AG08395 (cell line): ENCODE results near the gene DHRS4L2.
"Not testable (repeated sequence)": the region's sequence is repeated elsewhere in the genome, so short reads cannot be mapped to it uniquely, and the experiment has no call there.

Experiments used
- DNase-seq: peaks from one replicate; pipeline ENCODE4 v3.0.0; 2012; ENCODE audit warnings: mixed read lengths, low spot score

The DHRS4L2 gene

GRCh38 chr14:24019944-24020343 is 31.2 kb downstream of the DHRS4L2 start:
- DNase-seq: not testable (repeated sequence)

- not testable (repeated sequence) for DNase-seq
These were observed 31.8 kb downstream of the DHRS4L2 start for GRCh38 chr14:24020520-24020919.

GRCh38 chr14:24024939-24025418 is 36.2 kb downstream of the DHRS4L2 start:
- DNase-seq: not testable (repeated sequence)

GRCh38 chr14:24029687-24030086 is 41.0 kb downstream of the DHRS4L2 start:
- DNase-seq: not testable (repeated sequence)

- DNase-seq: not testable (repeated sequence)
These were observed 42.6 kb downstream of the DHRS4L2 start for GRCh38 chr14:24031331-24031730.

GRCh38 chr14:24032727-24033418 is 44.1 kb downstream of the DHRS4L2 start:
- peak; percentile 70 for DNase-seq

- not testable (repeated sequence) for DNase-seq
These were observed 47.0 kb downstream of the DHRS4L2 start for GRCh38 chr14:24035769-24036168.

- peak; percentile 74 for DNase-seq
These were observed 47.6 kb downstream of the DHRS4L2 start for GRCh38 chr14:24036169-24036962.

GRCh38 chr14:24036963-24037657 is 48.4 kb downstream of the DHRS4L2 start:
- not testable (repeated sequence) for DNase-seq

- no peak for DNase-seq
These were observed 48.9 kb downstream of the DHRS4L2 start for GRCh38 chr14:24037658-24038037.

- no peak for DNase-seq
These were observed 50.0 kb downstream of the DHRS4L2 start for GRCh38 chr14:24038686-24039085.

GRCh38 chr14:24040692-24041091 is 52.0 kb downstream of the DHRS4L2 start:
- DNase-seq: peak; percentile 1

GRCh38 chr14:24042746-24043145 is 54.0 kb downstream of the DHRS4L2 start:
- DNase-seq: no peak

GRCh38 chr14:24049002-24049401 is 60.3 kb downstream of the DHRS4L2 start:
- DNase-seq: not testable (repeated sequence)

GRCh38 chr14:24050753-24051152 is 62.0 kb downstream of the DHRS4L2 start:
- not testable (repeated sequence) for DNase-seq

GRCh38 chr14:24051176-24051788 is 62.6 kb downstream of the DHRS4L2 start:
- no peak for DNase-seq

GRCh38 chr14:24051789-24052655 is 63.3 kb downstream of the DHRS4L2 start, which contains the start of gene CARMIL3:
Gene CARMIL3 (plus strand): TSS chr14:24052009. CDS start chr14:24052154, 145 bp downstream.
- DNase-seq: peak; percentile 78

- no peak for DNase-seq
These were observed 64.2 kb downstream of the DHRS4L2 start for GRCh38 chr14:24052656-24053547.

- DNase-seq: no peak
These were observed 65.0 kb downstream of the DHRS4L2 start for GRCh38 chr14:24053548-24054323.
